ENCODE results near the gene PLXNC1.
A peak's percentile ranks its signal among the peaks of the same experiment; 100 is the strongest.

PLXNC1 gene

GRCh38 chr12:94180558-94181296 lies 32.4 kb downstream of the PLXNC1 start:
- peak in 1 of 2 donors; percentile 17 for DNase-seq (ENCODE audit: low read depth in 2 of 2)

- no peak for DNase-seq (ENCODE audit: low read depth in 2 of 2)
Measured at GRCh38 chr12:94182986-94183707, 34.8 kb downstream of the PLXNC1 start.

- DNase-seq (ENCODE audit: low read depth in 2 of 2) = no peak
Measured at GRCh38 chr12:94183708-94184379, 35.5 kb downstream of the PLXNC1 start.

GRCh38 chr12:94184995-94185719 lies 36.8 kb downstream of the PLXNC1 start:
- no peak for DNase-seq (ENCODE audit: low read depth in 2 of 2)

- no peak for DNase-seq (ENCODE audit: low read depth in 2 of 2)
Measured at GRCh38 chr12:94185801-94186200, 37.4 kb downstream of the PLXNC1 start.

- DNase-seq (ENCODE audit: low read depth in 2 of 2) = no peak
Measured at GRCh38 chr12:94186278-94187241, 38.2 kb downstream of the PLXNC1 start.

- DNase-seq (ENCODE audit: low read depth in 2 of 2) = no peak
Measured at GRCh38 chr12:94187361-94187760, 39.0 kb downstream of the PLXNC1 start.

- no peak for DNase-seq (ENCODE audit: low read depth in 2 of 2)
Measured at GRCh38 chr12:94190623-94191022, 42.2 kb downstream of the PLXNC1 start.

- DNase-seq (ENCODE audit: low read depth in 2 of 2) = no peak
Measured at GRCh38 chr12:94191023-94191422, 42.6 kb downstream of the PLXNC1 start.

- DNase-seq (ENCODE audit: low read depth in 2 of 2) = no peak
Measured at GRCh38 chr12:94191811-94192210, 43.4 kb downstream of the PLXNC1 start.

- no peak for DNase-seq (ENCODE audit: low read depth in 2 of 2)
Measured at GRCh38 chr12:94192506-94192905, 44.1 kb downstream of the PLXNC1 start.

- no peak for DNase-seq (ENCODE audit: low read depth in 2 of 2)
Measured at GRCh38 chr12:94193168-94193567, 44.8 kb downstream of the PLXNC1 start.

GRCh38 chr12:94195483-94195882 lies 47.1 kb downstream of the PLXNC1 start:
- no peak for DNase-seq (ENCODE audit: low read depth in 2 of 2)

GRCh38 chr12:94198469-94198868 lies 50.1 kb downstream of the PLXNC1 start:
- no peak for DNase-seq (ENCODE audit: low read depth in 2 of 2)

- DNase-seq (ENCODE audit: low read depth in 2 of 2) = no peak
Measured at GRCh38 chr12:94198872-94199271, 50.5 kb downstream of the PLXNC1 start.

- DNase-seq (ENCODE audit: low read depth in 2 of 2) = no peak
Measured at GRCh38 chr12:94200069-94200468, 51.7 kb downstream of the PLXNC1 start.

- no peak for DNase-seq (ENCODE audit: low read depth in 2 of 2)
Measured at GRCh38 chr12:94200695-94201094, 52.3 kb downstream of the PLXNC1 start.

- no peak for DNase-seq (ENCODE audit: low read depth in 2 of 2)
Measured at GRCh38 chr12:94202245-94203180, 54.1 kb downstream of the PLXNC1 start.

GRCh38 chr12:94203181-94203546 lies 54.8 kb downstream of the PLXNC1 start:
- no peak for DNase-seq (ENCODE audit: low read depth in 2 of 2)

GRCh38 chr12:94203796-94204195 lies 55.4 kb downstream of the PLXNC1 start:
- no peak for DNase-seq (ENCODE audit: low read depth in 2 of 2)
